ENCODE results near the gene DLGAP5. TPM values are rescaled to one million over a fixed set of nuclear protein-coding genes. Genes with fewer than 3 reads are reported as not detected.

DLGAP5 gene
- total and polyA plus RNA-seq, 9 donors, result 0.43 to 0.69 (median 0.47) TPM; not detected in 4

DNA sequence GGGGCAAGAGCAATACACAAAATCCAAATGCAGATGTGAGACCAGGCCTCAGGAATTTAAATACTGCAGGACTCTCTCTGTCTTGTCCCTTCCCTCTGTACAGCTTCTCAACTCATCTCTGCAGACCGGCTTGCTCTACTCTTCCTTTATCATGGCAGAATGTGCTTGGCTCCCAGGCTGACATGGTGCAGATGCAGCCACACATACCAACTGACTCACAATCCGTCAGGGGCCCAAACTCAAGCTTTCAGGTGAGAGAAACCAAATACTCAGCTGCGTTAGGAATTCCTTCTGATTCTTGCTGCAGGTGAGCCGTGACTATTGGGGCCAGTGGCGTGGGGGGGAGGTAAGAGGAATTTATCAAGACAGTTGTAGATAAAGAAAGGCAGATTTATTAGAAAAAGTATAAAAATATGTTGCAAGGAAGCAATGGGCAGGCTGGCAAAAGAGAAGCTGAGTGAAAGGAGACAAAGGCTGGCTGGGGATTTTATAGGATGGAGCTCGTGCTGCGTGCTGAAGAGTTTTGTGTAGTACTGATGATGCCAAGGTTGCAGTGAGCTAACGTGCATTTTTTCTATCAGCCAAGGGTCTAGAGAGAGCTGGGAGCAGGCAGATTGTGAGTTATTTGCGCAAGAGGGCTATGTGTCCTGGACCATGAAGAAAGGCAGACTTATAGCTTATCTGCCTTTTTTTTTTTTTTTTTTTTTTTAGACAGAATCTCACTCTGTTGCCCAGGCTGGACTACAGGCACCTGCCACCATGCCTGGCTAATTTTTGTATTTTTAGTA is 67.3 kb downstream of the DLGAP5 start:
- no peak overlapping the region for H3K27ac ChIP-seq
- 80 to 92% (median 80%) methylated on average over 9 of the region's 9 CpGs for whole genome bisulfite sequencing, 3 donors
- H3K4me1 ChIP-seq (ENCODE audit: insufficient read depth), result peaks cover 24% of the 10 kb centered on the region
- no peaks in the 10 kb centered on the region for H3K36me3 ChIP-seq
- TF ChIP-seq, protein P1, sequence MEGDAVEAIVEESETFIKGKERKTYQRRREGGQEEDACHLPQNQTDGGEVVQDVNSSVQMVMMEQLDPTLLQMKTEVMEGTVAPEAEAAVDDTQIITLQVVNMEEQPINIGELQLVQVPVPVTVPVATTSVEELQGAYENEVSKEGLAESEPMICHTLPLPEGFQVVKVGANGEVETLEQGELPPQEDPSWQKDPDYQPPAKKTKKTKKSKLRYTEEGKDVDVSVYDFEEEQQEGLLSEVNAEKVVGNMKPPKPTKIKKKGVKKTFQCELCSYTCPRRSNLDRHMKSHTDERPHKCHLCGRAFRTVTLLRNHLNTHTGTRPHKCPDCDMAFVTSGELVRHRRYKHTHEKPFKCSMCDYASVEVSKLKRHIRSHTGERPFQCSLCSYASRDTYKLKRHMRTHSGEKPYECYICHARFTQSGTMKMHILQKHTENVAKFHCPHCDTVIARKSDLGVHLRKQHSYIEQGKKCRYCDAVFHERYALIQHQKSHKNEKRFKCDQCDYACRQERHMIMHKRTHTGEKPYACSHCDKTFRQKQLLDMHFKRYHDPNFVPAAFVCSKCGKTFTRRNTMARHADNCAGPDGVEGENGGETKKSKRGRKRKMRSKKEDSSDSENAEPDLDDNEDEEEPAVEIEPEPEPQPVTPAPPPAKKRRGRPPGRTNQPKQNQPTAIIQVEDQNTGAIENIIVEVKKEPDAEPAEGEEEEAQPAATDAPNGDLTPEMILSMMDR (IDR thresholded peaks at IDR 0.05), result no peak
- TF ChIP-seq POLR2A (IDR thresholded peaks at IDR 0.05) (no peak), EP300 (IDR thresholded peaks at IDR 0.05) (no peak)
- intact Hi-C loops (cut with DNase I), result no loop called here
- H3K9me3 ChIP-seq, result no peaks in the 10 kb centered on the region
- H3K4me3 ChIP-seq, result no peak overlapping the region
- DNase-seq, result peak in 1 of 5 donors; percentile 13
- no peaks in the 10 kb centered on the region for H3K27me3 ChIP-seq

DNA sequence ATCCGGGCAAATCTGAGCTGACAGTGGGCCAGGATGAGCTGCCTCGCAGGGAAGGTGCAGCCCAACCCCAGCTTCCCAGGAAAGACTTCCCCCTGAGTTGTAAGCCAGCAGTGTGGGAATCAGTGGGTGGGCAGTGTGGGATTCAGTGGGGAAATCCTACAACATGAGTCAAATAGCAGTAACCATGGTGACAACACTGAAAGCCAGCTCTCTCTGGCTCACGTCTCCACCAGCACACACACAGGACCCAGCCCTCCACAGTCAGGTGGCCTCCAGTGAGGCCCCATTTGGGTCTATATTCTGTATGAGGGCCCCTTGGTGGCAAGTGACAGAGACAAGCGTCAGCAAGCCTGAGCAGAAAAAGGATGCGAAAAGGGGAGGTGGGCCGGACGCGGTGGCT is 68.3 kb downstream of the DLGAP5 start:
- H3K4me1 ChIP-seq (ENCODE audit: insufficient read depth), result peaks cover 27% of the 10 kb centered on the region
- TF ChIP-seq POLR2A (IDR thresholded peaks at IDR 0.05), result no peak
- TF ChIP-seq EP300 (IDR thresholded peaks at IDR 0.05), result no peak
- H3K9me3 ChIP-seq, result no peaks in the 10 kb centered on the region
- H3K4me3 ChIP-seq, result no peak overlapping the region
- 65 to 67% (median 65%) methylated on average over 8 of the region's 8 CpGs for whole genome bisulfite sequencing, 3 donors
- H3K36me3 ChIP-seq, result no peaks in the 10 kb centered on the region
- peak overlapping the region; percentile 30 to 43 for H3K27ac ChIP-seq
- intact Hi-C loops (cut with DNase I), result no loop called here
- peak in 2 of 5 donors; percentile 51 to 73 for DNase-seq
- no peaks in the 10 kb centered on the region for H3K27me3 ChIP-seq

DNA sequence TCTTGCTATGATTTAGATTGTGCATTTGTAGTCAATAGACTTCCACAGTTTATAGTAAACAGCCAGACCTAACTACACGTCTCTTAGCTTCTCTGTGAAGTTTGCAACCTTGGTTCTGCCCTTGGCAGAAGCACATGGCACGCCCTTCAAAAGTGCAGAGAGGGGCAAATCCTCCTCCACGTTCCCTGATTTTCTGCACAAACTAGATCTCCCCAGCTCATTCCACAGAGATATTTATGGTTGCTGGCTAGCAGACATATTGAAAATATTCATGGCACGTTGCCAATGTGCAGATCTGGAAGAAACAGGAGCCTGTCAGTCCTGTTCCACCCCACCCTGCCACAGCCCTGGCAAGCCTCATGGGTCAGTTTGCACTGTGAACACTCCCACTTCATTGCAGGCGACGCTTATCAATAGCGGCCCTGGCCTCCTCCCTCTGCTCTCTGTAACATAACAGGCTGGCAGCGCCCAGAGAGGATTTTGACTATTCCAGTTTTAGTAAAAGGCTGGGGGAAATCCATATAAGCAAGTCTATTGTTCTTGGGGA is 68.9 kb downstream of the DLGAP5 start:
- H3K9me3 ChIP-seq, result no peaks in the 10 kb centered on the region
- peak in 2 of 5 donors; percentile 56 to 59 for DNase-seq
- no peak for TF ChIP-seq POLR2A (IDR thresholded peaks at IDR 0.05)
- no peak for TF ChIP-seq EP300 (IDR thresholded peaks at IDR 0.05)
- TF ChIP-seq, protein P1 (IDR thresholded peaks at IDR 0.05), result no peak
- no peak overlapping the region for H3K4me3 ChIP-seq
- no peaks in the 10 kb centered on the region for H3K36me3 ChIP-seq
- intact Hi-C loops (cut with DNase I), result no loop called here
- H3K27ac ChIP-seq, result peak overlapping the region; percentile 30 to 43
- 8 to 10% (median 9%) methylated on average over 8 of the region's 8 CpGs for WGBS, 3 donors
- peaks cover 27% of the 10 kb centered on the region for H3K4me1 ChIP-seq (ENCODE audit: insufficient read depth)
- H3K27me3 ChIP-seq, result no peaks in the 10 kb centered on the region

DNA sequence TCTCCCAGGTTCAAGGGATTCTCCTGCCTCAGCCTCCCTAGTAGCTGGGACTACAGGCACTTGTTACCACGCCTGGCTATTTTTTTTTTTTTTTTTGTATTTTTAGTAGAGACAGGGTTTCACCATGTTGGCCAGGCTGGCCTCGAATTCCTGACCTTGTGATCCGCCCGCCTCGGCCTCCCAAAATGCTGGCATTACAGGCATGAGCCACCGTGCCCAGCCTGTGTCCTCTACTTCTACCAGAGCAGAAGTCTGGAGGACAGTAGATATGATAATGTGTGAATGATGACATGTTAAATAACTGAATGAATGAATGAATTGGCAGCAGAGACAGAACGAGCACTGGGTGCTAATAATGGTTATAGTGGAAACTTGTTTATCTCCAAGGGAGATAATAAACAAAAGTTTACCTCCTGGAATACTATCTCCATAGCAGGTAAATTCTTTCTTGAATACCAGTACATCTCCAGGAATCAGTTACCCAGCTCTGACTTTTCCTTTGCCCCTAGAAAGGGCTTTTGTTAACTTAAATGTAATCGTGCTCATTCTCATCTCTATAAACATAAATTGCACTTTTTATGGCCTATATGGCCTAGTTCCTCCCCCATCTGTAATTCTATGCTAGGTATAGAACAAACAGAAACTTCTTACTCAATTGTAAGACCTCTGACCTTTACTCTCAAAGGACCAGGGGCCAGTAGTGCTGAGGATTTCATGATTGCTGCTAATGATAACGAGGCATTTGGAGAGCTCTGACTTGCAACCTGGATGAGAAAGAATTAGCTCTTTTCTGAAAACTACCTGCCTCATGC is 69.6 kb downstream of the DLGAP5 start:
- H3K4me1 ChIP-seq (ENCODE audit: insufficient read depth), result peaks cover 27% of the 10 kb centered on the region
- intact Hi-C loops (cut with DNase I), result no loop called here

More for the DNA sequence above, 69.6 kb downstream of the DLGAP5 start:
- 79 to 80% (median 80%) methylated on average over 9 of the region's 9 CpGs for WGBS, 3 donors
- TF ChIP-seq POLR2A (IDR thresholded peaks at IDR 0.05) (no peak), EP300 (IDR thresholded peaks at IDR 0.05) (no peak)
- TF ChIP-seq, protein P1 (IDR thresholded peaks at IDR 0.05), result no peak
- peak overlapping the region in 1 of 2 donors; percentile 26 for H3K27ac ChIP-seq
- no peaks in the 10 kb centered on the region for H3K9me3 ChIP-seq
- no peaks in the 10 kb centered on the region for H3K27me3 ChIP-seq
- H3K36me3 ChIP-seq, result no peaks in the 10 kb centered on the region
- no peak overlapping the region for H3K4me3 ChIP-seq
- no peak for DNase-seq
